Cerebellar nuclear complex (tissue), 1 donor: ENCODE data around the gene CAST.
"Not testable (repeated sequence)": the region's sequence is repeated elsewhere in the genome, so short reads cannot be mapped to it uniquely, and the experiment has no call there.

Experiments
- DNase-seq, 2 experiments: peaks; one replicate each; lab custom pipeline; 2025; lab: John Stamatoyannopoulos, UW

Gene CAST

DNA sequence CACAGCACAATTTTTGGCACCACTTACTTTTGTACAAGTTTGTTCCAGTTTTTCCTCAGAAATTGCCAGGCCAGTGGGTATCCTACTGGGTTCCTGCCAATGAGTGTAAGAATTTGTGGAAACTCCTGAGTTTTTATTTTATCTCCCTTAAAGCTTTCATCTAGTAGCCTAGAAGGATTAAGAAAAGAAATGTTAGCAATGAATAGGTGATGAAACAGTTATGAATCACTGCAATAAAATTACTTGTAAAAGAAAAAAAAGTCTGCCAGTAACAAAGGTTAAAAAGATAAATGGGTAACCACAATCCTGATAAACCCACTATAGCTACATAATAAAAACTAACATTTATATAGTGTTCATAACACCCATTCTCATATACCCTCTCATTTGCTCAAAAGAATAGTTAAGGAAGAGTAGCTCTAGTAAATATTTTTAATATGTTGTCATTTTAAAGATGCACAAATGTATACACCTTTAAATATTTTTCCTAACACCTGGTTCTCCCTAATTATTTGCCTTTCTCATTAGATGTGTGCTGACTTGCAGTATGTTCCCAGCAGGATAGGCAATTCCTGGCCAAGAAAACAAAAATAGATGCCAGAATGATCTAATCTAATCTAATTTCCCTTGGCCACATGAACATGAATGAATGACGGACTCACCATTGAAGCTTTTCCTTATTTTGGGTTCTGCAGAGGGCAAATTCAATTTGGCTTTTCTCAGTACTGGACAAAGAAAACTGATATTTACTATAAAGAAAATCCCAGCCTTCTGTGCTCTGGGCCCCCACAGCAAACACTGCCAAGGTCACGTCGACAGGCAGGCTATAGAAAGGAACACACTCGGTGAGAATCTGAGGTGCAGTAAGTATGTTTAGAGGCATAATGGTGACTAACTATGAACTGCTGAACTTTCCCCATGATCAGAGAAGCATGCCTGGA is 119.1 kb downstream of the CAST start:
- peak; percentile 63 to 96 for DNase-seq

DNA sequence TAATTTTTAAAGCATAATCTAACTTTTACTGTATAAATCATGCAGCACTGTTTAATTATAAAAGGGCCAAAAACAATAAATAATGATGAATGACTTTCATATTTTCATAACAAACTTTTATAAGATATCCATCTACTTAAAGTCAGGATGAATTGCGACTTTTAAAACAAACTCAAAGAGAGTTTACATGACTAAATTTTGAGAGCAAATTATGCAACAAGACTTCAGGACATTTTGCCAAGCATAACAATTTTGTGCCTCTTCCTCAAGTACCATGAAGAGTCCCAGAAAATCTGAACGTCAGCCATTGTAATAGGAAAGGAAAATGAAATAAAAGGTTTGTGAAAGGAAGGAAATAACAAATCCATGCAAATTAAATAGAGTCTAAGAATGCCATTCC is 121.2 kb downstream of the CAST start:
- no peak for DNase-seq

DNA sequence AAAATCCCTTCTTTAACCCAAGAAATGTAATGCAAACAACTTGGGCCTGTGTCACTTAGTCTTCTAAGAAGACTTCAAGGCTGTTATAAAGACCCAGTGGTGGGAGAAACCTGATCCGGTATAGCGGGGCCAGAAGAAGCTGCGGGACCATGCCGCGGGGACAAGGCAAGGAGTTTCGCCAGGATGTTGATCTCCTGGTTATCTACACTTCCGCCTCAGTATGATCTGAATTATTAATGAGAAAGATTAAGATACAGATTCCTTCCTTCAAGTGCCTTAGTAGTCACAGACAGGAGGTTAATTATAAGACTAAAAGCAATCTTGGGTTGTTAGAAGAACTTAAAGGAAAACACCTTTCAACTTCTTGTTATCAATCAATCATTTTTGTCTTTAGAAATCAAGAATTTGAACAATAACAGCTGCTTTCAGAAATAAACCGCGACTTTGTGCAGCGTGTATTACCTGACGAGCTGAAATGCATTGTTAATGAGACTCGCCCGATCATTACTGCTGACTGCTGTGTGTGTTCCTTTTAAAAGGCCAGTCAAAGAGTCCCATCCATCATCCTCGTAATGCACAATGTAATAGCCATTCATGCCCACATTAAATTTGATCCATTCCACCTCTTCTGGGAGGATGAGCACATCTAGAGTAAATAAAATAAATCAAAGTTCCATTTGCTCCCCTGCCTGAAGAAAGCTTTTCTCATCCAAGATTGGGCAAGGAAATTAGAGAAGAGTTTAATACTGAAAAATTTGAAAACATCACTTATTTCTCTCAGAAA is 123.3 kb downstream of the CAST start:
- no peak for DNase-seq

DNA sequence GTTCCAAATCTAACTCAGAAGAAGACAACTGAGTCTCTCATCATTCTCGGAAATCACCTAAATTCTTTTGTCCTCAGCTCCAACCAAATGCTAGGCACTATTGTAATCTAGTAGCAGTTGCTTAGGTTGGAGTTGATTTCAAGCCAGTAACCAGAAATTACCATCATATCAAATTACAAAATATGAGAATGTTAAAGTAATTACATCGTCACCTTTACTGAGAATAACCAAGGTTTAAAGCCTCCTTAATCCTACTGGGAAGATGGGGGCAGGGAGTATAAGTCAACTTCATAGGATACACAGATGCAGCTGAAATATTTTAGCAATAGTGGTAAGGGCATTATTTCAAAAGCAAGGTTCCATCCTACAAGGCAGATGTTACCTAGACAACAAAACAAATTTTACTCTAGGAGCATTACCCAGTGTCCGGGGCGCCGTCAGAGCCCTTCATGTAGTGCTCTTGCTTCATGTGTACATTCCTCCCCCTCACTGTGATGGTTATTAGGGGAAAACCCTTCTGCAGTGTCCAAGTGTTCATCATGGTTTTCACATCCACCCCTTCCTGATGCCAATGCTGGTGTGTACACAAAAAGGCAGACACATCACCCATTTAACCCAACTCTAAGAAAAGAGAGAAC is 126.1 kb downstream of the CAST start:
- DNase-seq: no peak

DNA sequence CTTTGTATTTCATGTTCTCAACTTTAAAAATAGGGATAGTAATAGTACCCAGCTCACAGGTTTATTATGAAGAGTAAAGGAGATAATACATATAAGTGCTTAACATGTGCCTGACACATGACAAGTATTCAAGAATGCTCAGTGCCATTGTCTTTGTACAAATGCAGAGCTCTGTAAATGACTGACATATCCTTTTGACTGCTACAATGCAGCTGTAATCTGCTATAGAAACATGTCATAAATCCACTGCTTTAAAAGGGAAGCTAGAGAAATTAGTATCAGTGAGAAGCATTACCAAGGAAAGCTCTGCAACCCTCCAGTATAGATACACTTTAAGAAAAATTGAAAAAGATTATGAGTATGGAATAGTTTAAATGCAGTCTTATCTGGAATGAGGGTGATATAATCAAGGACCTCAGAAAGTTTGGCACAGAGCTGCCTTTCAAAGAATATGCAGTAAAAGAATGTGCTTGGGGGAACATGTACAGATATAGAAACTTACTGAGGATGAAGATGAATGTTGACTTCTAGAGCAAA is 127.7 kb downstream of the CAST start:
- DNase-seq: no peak

DNA sequence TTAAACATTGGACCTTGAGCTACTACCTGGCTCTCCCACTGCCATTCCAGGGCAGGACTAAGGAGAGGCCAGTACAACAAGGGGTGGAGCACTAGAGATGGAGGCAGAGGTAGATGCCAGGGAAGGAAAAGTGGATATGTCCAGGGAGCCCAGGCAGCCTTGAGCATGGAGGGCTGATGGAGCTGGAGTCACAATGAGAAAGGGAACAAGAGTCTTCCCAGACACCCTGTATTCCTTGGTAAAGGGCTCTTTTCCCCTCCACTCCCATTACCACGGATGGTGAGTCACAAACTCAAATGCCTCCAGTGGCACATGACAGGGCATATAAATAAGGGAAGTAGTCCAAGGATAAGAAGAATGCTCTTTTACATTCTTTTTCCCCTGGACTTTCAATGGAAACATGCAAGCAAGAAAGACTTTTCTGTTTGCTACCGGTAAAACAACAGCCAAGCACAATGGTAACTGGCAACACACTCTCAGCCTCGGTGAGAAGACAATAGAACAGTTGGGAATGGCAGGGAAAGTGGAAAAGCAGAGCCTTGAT is 128.9 kb downstream of the CAST start:
- DNase-seq: no peak

DNA sequence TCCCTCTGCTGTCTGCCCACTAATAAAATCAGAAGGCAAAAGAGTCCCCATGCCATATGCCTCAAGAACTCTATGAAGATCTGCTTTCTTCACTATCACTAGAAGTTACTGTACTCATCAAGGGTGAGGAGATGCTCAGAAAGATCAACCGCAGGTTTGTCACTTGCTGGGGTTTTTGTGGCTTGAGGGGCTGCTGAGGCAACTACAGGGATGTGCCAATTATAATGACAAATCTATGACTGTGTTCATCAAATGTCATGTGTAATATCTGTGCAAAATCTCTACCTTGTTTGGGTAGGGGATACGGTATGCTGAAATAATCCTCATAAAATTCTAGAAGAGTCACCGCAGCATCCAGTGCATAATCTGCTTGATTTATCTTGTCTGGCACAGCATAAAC is 132.6 kb downstream of the CAST start:
- DNase-seq: no peak

DNA sequence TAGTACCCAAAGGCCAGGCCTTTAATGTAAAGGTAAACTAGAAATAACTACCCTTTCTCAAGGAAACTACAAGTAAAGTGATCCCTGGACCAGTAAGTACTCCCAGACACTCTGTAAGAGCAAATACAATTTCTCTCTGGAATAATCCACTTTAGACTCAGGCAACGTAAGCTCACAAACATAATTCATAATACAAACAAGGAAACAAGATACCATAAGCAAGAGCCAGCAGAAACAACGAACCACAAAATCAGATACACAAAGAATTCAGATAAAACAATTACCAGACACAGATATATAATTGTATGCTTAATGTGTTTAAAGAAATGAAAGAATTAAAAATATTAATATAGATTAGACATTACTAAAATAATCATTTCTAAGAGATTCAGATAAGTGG is 133.4 kb downstream of the CAST start:
- no peak for DNase-seq

DNA sequence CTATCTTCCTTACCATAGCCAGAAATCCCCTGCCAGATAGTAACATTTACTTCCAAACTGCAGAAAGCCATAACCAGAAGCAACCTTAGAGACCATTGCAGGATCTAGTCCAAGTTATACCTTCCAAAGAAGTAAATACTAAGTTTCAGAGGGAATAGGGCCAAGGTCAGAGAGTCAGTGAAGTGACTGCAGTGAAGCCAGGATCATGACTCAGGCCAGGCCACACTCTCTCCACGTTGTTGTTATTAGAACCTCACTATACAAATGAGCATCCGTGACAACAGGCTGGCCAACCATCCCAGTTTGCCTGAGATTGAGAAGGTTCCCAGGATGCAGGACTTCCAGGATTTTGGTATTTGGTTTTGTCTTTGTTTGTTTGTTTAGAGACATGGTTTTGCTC is 134.3 kb downstream of the CAST start:
- DNase-seq: no peak

DNA sequence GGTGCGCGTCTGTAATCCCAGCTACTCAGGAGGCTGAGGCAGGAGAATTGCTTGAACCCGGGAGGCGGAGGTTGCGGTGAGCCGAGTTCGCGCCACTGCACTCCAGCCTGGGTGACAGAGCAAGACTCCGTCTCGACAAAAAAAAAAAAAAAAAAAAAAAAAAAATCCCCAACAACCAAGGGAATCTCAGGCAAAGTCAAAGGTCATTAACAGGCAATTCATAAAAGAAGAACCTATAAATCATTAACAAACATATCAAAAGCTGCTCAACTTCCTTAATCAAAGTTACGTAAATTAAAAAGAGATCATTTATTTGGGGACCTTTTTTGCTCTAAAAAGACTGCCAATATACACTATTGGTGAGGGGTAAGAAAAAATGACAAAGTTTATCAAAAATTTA is 139.5 kb downstream of the CAST start:
- not testable (repeated sequence) for DNase-seq

DNA sequence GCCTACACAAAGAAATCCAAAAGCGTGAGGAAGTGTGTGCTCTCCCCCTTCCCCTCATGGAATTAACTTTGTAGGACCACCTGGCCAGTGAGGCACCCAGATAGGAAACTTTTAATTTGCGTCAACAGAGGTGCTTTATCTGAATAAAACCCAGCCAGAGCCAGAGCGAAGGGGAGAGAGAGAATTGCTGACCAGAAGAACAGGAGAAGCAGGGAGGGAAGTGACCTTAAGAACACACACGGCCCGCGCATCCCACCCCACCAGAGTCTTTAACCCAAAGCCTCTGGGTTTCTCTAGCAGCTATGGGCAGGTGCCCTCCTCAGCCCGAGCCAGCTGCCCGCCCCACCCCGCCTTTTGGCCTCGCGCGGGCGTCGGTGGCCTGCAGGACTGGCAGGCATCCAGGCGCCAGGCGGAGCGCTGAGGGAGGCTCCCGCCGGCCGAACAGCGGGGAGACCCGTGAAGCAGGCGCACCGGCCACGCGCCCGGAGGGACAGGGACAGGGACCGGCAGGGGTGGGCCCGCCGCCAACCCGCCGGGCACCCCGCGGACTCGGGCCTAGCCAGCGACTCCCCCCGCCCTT is 145.0 kb downstream of the CAST start:
- peak in 1 of 2 experiments; percentile 11 for DNase-seq

DNA sequence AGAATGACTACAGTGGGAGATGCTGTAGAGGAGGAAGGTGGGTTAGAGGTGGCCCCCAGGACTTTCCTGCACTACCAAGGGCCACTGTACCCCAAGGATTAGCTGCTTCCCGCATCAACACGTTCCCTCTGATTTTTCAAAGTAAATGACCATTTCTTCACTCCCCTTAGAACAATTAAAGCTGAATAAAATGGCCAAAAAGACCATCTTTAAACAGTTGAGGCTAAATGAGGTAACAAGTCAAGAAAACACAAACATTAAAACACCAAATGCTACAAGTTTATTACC is 146.3 kb downstream of the CAST start:
- DNase-seq: no peak

DNA sequence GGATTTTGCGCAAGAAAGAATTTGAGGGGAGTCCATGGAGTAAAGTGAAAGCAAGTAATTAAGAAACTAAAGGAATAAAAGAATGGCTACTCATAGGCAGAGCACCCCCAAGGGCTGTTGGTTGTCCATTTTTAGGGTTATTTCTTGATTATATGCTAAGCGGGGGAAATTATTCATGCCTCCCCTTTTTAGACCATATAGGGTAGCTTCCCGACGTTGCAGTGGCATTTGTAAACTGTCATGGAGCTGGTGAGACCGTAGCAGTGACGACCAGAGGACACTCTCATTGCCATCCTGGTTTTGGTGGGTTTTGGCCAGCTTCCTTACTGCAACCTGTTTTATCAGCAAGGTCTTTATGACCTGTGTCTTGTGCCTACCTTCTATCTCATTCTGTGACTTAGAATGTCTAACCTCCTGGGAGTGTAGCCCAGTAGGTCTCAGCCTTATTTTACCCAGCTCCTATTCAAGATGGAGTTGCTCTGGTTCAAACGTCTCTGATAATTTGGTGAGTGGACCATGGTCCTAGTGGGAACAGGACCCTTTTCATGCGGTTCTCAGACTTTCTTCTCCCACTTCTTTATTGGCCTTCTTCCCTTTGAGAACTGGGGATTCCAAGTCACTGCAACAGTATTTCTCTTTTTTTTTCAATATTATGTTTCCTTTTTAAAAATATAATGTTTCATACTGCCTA is 146.8 kb downstream of the CAST start:
- DNase-seq: no peak

DNA sequence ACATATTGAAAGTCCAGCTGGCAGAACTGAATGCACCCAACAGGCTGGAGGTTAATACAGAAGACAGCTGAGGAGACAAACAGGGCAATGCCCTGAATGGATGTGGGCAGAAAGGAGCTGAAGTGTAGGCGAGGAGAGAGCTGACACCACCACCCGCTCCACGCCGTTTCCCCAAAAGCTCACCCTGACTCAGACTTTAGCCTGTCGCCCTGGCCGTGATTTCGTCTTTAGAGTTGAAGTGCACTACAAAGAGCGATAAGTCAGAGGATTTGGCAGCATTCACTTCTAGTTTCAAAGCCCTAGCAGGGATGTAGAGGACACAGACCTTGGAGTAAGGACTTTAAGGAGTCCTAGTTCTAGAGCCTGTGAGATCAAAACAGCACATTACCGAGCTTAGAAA is 147.7 kb downstream of the CAST start:
- no peak for DNase-seq

DNA sequence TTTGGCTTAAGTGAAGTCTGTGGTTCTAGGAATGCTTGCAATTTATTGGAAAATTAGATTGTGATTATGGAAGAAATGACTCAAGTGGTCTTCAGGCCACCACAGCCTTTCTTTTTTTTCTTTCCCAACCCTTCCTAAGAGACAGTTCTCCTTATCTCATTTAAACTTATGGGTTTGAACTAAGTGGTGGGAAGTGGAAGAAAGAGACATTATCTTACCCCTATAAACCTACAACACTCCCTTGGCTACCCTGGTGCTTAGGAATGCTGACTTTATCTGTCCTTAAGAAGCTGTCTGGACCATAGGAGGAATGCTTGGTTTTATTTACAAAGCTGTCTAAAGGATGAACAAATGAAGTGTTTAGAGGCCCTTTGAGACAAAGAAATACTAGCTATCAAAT is 150.7 kb downstream of the CAST start:
- DNase-seq: no peak

DNA sequence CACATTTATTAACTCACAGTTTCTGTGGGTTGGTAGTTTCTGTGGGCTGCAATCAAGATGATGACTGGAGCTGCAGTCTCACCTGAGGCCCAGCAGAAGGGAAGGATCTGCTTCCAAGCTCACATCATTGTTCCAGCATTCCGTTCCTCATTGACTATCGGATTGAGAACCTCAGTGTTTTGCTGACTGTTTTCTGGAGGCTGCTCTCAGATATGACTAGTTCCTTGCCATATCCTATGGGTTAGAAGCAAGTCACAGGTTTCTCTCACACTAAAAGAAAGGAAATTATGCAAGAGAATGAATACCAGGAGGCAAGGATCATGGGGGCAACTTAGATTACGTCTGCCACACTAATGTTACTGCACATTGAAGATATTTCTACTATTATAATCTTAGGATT is 151.9 kb downstream of the CAST start:
- no peak for DNase-seq

DNA sequence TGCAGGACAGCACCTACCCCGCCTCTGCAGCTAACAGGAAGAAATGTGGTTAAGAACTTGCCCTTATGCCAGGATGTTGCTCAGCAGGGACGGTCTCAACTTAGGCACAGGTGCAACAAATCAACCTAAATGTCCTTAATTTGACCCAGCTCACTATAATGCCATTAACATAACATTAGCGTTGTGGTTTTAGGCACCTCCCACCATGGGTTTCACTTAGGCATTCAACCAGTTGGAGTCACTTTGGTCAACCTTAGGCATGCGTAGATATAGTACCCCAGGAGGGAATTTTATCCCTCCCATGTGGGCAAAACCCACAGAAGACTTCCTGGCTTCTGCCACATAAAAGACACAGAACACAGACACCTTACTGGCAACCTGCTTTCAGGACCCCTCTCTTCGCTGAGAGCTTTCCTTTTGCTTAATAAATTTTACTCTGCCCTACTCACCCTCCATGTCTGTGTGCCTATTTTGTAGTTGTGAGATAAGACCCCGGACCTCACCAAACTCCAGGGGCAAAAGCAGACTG is 154.3 kb downstream of the CAST start:
- DNase-seq: no peak

DNA sequence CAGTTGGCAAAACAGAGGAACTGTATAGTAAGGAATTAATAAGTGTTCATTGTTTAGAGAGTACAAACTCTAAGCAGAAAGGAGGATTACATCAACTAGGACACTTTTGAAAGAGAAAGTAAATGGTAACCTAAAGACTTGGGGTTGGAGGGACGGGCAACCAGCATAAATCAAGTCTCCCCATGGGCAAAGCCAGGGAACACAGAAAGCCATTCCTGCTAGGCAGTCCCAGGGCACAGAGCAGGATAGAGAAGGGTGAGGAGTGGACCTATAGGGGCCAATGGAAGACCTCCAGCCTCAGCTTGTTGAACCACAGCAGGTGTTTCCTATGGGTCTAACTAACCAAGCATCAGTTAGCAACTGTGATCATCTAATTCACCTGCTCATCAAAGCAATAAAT is 154.8 kb downstream of the CAST start:
- no peak for DNase-seq

DNA sequence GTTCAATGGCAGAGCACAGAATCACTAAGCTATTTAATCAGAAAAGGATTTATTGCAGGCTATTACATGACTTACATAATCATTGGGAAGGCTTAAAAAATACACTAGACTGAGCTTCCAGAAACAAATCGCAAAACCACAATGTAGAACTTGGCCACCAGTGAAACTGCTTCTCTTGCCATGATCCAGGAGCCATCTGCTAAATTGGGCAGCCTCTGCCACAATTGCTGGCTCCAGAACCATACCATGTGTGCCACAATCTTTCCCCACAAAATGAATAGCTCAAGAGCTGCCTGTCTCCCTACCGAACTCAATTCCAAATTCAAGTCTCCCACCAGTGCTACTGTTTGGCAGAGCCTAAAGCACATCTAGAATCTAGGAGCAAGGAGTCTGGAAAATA is 155.3 kb downstream of the CAST start:
- peak; percentile 69 to 95 for DNase-seq

DNA sequence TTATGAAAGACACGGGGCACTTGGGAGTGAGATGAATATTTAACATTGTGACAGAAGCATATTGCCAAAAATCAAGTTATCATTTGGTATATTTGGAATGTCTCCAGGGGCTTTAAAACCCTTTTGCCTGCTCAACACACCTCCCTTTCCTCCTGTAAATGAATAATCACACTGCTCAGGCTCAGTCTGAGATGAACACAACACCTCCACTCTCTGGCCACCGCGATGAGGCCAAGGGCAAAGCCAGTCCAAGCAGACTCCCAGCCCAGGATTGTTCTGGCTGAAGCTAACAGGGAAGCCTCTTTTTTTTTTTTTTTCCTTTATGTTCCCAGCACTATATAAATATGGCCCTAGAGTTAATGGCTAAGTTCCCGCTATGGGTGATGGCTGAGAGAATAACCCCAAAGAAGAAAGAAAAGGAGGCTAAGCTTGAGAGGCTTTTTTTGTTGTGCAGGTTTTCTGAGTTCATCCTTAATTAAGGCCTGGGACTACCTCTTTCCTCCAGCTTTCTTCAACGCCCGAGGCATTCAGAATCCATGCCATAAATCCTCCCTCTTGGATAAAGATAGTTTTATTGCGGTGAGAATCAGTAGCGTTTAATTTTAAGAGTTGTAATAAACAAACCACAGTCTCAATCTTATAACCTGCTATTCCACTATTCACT is 156.1 kb downstream of the CAST start:
- no peak for DNase-seq

DNA sequence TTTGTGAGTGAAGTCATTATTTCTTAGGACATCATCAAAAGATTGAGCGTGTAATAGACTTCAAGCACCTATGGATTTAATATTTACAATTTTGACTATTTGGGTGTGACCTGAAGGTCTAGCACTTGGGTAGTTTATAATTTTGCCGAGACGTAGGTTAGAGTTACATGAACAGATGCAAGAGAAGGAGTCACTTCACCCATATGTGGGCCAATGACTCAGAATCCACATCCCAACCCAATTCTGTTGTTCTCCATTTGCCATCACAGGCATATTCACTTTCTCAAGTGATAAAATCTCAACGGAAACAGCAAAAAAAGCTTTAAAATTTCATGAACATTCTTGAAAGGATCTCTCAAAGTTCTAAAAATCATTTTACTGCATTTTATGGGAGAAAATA is 157.6 kb downstream of the CAST start:
- no peak for DNase-seq
